HUDEP-2 (cell line): ENCODE measurements around the gene FGGY.
"Not testable (repeated sequence)": the region's sequence is repeated elsewhere in the genome, so short reads cannot be mapped to it uniquely, and the experiment has no call there.

Experiments used
- DNase-seq, 76 experiments: peaks; one replicate each; lab custom pipeline; 2025; ENCODE audit not compliant: unreplicated experiment in 76 of 76; lab: John Stamatoyannopoulos, UW

The FGGY gene

DNA sequence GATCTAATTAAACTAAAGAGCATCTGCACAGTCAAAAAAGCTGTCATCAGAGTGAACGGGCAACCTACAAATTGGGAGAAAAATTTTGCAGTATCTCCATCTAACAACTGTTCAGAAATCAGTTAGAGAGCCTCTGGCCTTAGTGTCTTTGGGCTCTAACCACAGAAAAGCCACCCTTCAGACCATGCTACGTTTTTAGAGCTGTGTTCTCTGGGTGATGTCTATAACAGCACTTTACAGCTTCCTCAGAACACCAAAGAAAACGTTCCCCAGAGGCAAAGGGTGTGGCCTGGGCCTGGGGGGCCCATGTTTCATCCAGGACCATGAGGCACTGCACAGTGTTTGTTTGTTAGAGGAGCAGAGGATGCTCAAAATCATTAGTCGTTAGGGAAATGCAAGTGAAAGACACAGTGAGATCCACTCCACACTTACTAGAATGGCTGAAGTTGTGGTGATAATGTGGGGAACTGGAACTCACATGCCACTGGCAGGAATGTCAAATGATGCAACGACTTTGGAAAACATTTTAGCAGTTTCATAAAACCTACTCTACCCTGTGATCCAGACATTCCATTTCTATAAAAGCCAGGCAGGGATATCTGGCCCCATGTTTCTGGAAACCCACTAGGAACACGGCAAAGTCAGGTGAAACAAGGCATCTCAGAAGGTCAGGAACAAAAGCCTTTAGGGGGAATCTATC lies 267.4 kb downstream of the FGGY start:
- DNase-seq, result no peak

DNA sequence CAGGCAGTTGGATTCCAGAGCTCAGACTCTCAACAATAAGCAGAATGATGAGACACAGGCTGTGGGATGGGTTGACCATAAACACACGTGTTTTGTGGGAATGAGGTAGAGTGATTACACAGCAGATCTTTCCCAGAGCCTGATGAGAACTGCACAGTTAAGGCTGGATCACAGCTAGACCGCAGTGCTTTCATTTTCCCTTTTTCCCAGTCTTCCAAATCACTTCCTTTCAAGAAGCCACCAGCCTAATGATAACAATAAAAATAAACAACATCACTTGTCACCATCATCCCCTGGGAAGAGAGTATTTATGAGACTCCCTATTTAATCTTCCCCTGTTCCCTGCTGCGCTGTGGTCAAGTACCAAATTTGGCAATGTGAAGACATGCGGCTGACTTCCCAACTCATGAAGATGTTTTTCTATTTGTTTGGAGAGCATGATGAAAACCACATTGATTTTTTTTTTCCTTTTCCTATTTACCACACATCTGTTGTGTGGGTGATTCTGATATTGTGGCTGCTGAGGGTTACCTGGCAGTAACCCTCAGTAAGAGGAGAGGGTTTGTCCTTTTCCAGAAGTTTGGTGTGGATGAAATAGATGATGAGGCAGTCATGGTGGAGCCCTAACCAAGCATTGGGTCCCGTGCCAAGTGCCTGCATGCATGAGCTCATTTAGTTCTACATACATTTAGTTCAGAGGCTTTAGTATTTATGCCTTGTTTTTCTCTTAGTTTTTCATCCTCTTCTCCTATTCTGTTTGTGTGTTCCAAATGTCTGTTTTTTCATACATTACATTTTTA lies 268.9 kb downstream of the FGGY start:
- DNase-seq, result no peak

DNA sequence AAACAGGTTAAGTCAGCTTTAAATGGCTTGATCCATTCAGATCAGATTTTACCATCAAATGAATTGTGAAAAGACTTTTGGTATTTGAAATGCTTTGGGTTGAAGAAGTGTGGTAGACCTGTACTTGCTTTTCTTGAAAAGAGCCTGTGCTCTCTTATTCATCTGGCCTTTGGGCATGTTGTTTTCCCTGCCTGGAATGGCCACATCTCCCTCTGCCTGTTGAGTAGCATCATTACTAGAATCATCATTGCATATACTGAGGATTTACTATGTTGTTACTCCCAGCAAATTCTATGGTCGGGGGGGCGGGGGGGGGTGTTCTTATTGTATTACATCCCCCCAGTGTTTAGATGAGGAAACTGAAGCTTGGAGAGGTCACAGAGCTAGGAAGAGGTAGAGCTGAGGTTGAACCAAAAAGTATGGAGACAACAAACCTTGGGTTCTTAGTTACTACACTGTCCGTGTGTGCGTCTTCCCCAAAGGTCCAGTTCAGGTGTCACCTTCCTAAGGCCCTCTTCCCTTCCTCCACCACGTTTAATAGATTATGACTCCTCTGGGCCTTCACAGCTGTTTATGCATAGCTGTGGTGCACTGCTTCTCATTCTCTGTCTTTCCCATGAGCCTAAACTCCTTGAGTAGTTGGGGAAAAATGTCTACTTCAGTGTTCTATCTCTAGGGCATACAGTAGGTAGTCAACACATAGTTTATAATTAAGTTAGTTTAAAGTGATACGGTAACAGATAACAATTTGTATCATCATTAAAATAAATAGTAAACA lies 271.5 kb downstream of the FGGY start:
- no peak for DNase-seq

DNA sequence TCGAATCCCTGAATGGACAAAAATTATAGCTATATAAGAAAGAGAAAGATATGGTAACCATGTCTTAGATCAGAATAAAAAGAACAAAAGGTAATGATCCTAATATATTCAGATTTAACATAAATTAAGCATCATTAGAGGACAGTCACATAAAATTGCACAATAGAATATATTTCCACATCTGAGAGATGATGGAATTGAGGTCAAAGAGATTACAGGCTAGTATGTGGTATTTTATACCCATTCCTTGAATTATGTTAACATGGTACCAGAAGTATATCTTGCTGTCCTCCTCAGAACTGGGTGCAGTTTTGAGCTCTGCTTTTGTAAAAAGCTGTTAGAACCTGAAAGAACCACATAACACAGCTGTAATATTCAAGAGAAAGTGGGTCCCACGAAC lies 272.3 kb downstream of the FGGY start:
- no peak for DNase-seq

DNA sequence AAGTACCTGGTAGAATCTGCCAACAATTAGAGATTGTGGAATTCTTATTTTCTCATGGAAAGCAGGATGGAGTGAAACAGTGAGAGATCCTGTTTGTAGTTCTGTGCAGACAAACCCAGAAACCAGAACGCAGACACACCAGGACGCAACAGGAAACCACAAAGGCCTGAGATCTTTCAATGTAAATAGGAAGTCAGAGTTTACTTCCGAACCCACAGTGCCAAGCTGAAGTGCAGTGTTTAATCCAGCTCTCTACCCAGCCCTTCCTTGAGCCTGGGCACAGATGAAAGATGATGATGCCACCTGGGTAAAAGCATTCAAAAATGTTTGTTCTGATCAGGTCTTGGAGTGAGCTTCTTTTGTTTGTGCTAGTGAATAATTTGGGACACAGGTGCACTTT lies 273.6 kb downstream of the FGGY start:
- DNase-seq, result no peak

DNA sequence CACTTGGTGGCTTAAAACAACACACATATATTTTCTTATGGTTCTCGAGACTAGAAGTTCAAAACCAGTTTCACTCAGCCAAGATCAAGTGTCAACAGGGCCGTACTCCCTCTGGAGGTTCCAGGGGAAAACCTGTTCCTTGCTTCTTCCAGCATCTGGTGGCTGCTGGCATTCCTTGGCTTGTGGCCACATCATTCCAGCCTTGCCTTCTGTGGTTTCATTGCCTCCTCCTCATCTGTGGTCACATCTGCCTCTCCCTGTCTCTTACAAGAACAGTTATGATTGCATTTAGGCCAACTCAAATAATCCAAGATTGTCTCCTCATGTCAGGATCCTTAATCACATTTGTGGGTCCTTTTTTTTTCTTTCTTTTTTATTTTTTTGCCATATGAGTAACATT lies 277.2 kb downstream of the FGGY start:
- no peak for DNase-seq

DNA sequence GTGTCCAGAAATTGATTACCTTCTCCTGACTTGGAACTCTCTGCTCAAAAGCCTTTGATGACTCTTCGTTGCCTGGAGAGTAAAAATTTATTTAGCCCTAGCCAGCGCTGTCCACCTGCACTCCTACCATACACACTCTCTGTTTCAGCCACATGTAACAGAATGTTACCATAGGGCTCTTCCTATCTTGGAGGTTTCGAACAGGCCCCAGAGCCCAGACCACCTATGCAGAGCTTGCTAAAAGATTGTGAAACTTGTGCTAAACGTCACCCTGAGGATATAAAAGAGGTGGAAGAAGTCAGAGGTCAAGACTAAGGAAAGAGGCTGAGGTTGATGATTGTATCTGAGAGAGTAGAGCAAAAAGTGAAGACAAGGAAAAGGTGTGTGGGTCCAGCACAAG lies 280.9 kb downstream of the FGGY start:
- DNase-seq, result no peak

DNA sequence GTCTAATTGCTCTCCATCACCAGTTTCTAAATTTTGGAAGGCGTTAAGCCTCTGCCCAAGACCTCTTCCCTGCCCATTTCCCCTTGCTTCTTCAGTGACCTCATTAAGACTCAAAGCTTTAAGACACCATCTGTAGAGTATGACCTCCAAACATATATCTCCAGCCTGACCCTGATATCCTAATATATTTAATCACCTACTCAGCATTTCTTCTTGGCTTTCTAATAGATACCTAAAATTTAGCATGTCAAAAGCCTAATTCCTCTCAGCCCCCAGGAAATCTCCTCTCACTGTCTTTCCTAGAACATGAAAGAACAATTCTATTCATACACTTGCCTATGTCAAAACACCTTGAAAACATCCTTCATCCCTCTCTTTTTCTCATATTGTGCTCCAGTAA lies 282.3 kb downstream of the FGGY start:
- no peak for DNase-seq

DNA sequence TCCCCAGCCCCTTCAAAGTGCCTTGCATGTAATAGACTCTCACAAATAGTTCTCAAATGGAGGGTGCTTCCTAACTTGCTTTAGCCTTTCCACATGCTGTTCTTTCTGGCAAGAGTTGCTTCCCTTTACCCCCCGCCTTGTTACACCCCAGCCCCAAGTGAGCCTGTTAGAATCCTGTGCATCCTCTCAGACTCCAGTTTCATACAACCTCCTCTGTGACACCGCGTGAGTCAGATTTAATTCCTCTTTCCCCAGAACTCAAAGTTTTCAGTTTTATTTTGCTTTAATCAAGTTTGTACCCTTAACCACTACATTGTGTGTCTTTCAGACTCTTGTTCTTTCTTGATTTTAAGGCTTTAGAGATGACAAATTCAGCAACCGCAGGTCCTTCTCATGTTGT lies 283.4 kb downstream of the FGGY start:
- DNase-seq, result no peak

DNA sequence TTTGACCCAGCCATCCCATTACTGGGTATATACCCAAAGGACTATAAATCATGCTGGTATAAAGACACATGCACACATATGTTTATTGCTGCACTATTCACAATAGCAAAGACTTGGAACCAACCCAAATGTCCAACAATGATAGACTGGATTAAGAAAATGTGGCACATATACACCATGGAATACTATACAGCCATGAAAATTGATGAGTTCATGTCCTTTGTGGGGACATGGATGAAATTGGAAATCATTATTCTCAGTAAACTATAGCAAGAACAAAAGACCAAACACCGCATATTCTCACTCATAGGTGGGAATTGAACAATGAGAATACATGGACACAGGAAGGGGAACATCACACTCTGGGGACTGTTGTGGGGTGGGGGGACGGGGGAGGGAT lies 295.5 kb downstream of the FGGY start:
- DNase-seq, result not testable (repeated sequence)

DNA sequence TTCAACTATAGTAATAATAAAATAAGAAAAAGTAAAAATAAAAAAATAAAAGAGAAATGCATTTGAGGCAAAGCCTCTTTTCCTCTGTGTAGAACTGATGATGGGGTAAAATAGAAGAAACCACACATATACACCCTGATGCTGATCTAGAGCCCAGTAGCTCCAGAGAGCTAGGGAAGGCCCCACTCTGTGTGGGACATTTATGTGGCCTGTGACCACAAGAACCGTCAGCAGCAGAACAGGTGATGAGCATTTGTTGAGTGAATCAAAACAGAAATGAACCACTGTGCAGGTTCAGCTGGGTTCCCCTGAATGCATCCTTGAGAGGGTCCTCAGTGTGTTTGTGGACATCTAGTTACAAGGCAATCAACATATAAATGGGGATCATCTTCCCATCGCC lies 296.0 kb downstream of the FGGY start:
- DNase-seq, result no peak

DNA sequence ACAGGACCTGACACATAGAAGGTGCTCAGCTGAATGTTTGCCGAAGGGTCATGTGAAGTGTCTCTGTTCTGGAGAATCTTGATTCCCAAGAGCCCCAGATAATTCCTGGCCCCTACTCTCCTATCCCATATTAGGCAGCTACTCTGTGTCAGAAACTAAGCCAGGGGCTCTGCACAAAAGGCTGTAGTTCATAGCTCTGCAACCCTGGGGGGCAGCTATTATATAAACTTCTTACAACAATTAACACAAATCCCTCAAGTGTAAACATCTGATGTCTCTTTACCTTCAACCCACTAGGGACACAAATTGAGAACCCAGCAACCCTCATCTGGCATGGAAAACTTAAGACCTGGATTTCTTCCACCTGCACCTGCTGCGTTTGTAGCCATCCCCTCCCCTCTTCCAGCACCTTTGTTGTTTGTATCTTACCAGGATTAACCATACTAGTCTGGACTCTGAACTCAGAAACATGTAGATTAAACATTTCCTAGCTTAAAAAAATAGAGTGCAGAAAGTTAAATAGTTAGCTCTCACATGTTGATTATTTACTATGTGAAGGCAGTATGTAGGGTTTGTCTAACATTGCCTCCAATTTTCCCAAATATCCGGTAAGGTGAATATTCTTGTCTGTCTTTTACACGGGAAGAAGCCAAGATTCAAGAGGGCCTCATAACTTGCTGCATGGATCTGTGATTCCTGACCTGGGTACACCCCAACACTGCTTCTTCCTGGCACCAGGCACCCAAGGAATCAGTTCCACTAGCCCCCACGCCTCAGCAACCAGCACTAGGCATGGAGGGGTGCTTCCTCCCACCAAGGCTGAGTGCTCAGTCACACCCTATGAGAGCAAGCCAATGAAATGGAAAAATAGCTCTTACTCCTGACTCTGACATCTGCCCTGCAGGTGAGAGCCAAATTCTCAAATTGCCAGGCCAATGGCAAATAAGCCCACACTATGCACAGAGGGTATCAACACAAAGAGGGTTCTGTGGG lies 297.2 kb downstream of the FGGY start:
- DNase-seq, result no peak

DNA sequence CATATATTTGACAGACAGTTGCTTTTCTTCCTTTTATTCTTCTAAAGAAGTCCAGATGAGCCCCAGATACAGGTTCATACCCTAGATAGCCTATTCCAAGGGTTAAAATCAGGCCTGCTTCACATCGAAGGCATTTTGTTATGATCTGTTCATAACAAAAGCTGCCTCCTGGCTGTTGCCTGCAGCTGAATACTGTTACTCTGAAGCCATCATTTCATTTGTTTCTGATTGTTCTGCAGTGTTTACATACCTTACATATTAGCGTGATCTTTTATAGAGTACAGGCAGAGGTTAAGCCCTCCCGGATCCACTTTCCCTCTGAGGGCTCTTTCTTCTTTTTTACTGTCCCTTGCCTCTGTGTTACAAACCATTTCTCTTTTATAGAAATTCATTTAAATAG lies 298.9 kb downstream of the FGGY start:
- DNase-seq, result no peak

DNA sequence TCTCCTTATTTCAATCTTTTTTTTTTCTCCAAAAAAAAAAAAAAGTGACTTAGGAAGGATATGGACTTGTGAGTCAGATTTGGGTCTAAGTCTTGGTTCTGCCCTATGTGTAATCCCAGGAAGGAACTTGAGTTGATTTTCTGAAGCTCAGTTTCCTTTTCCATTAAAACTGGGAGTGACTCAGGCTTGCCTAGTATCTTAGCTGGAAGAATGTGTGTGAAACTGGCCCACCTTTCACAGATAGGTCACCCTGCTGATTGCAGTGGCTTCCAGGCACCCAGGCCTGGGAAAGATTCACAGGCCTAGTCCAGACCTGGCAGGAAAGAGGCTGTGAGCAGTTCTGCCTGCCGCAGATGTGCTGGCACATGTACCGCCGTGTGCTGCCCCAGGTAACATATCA lies 299.5 kb downstream of the FGGY start:
- DNase-seq, result no peak

DNA sequence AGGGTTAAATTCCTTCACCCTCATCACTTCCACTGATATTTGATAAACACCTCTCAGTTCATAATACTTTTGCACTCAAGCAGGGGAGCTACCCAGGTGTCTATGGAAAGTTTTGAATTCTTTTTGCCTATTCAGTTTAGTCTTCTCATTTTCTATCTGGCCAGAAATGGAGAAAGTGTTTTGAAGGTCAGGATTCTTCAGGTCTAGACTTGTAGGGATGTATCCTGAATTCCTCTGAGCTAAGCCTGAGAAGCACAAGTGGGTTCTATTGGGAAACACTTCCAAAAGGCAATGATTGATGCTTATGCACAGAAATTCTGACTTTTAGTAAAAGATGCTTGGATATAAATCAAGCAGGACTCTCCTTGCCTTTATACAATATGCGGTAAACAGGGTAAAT lies 300.1 kb downstream of the FGGY start:
- DNase-seq, result no peak

DNA sequence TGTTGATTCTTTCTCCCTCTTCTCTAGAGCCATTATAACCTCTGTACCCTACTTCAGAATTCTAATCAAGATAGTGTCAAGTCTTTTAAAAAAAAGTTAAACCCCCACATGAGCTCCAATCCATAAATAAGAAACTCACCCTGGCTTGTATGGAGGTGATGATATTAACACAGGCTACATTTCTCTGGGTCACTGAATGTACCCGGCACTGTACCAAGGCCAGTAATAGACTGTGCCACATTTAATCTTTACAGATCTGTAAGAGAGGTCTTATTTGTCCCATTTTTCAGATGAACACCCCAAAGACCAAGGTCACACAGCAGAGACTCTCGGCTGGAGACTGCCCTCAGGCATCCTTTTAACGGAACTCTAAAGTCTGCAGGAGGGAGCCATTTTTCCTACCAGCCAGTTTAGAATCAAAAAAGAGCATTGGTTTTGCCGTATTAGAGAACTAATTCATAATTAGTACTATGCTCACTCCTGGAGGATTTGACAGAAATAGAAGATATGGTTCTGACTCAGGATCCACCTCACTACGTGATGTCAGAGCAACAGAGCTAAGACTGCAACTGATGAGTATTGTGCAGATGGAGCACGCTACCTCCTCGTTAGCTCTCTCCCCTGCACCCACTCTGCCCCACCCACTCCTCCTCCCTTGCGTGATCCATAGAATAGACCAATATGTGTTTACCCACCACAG lies 300.7 kb downstream of the FGGY start:
- DNase-seq, result no peak

DNA sequence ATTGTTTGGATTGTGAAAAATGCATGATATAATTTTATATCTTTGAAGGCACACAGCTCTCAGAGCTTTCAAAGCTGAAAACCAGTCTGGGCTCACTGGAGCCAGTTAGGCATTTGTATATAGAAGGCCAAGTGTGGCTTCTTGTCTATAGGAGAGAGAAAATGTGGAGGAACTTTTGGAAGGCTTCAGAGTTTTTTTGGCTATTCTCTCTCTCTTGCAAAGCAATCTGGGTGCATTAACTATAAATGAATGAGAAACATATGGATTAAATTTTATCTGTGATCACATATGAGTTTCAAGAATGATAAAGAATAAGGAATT lies 301.2 kb downstream of the FGGY start:
- DNase-seq, result no peak

DNA sequence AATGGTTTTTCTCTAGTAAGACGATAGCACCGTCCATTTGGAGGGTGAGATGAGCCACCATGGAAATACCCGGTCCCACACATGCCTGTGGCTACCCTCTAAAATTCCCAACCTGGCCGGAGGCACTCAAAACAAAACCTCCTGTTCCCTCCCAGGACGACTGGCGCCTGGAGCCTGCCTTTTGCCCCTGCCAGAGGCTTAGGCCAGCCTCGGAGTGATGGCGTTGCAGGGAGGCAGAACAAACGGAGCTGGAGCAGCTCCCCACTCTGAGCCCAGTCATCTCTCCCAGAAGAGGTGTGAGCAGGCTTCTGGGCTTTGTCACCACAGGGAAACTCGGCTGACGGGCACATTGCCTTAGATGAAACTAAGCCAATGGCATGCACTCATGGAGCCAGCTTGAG lies 304.1 kb downstream of the FGGY start:
- DNase-seq, result no peak

DNA sequence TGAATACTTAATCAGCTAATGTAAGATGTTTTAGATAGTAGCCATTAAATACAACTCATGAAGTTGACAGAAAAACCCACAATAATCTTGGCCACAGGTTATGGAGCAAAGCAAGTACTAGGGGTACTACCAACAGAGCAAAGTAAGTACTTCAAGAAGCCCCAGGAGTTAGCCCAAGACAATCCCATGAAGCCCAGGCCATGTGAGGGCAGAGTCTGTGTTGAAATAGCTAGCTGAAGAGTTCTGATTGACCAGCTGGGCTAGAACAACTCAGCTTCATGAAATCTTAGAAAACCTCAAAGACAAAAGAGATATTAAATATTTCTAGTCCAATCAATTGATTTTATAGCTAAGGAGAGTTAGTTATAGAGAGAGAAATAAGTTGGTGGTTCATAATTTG lies 304.9 kb downstream of the FGGY start:
- DNase-seq, result no peak

DNA sequence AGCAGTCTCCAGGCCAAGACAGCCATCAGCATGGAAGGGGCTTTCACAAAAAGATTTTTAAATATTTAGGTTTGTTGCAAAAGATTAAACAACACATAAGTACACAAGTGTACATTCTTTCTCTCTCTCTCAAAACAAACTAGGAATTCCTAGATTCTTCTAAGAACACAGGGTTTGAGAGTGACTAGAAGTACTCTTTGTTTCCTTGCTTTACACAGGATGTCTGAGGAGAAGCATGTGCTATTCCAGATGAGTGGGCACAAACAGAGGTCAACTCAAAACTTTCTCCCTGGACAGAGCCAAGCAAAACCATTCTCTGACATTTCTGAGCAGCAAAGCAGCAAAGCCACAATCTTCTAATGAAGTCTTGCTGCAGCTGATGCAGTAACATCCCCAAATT lies 307.3 kb downstream of the FGGY start:
- DNase-seq, result no peak
